HG03097 (cell line): ENCODE data around the gene REL.

Source experiments
- ATAC-seq: cut with Tn5 transposase; IDR thresholded peaks from one replicate; pipeline ENCODE4 v1.9.1; 2021; ENCODE audit not compliant: unreplicated experiment, low FRiP score

REL gene

GRCh38 chr2:60962528-60962927, 81.2 kb downstream of the REL start:
- no peak for ATAC-seq

- ATAC-seq: no peak
Observed at GRCh38 chr2:60963190-60963589, 81.8 kb downstream of the REL start.

GRCh38 chr2:60964651-60965498, 83.5 kb downstream of the REL start:
- no peak for ATAC-seq

- no peak for ATAC-seq
Observed at GRCh38 chr2:60965499-60965785, 84.1 kb downstream of the REL start.

GRCh38 chr2:60966507-60967405, 85.4 kb downstream of the REL start:
- peak; percentile 64 for ATAC-seq

GRCh38 chr2:60972889-60973656, 91.7 kb downstream of the REL start:
- no peak for ATAC-seq

GRCh38 chr2:60973705-60974104, 92.3 kb downstream of the REL start:
- ATAC-seq: no peak

- no peak for ATAC-seq
Observed at GRCh38 chr2:60974652-60975051, 93.3 kb downstream of the REL start.
